Kidney tubule cell (primary cell): ENCODE measurements around the gene ULK1.
A peak's percentile ranks its signal among the peaks of the same experiment; 100 is the strongest.
"Not testable (repeated sequence)": the region's sequence is repeated elsewhere in the genome, so short reads cannot be mapped to it uniquely, and the experiment has no call there.

Experiments
- DNase-seq: peaks from one replicate; pipeline ENCODE4 v3.0.0-alpha.2; 2018; ENCODE audit warnings: low spot score

ULK1 gene

DNA sequence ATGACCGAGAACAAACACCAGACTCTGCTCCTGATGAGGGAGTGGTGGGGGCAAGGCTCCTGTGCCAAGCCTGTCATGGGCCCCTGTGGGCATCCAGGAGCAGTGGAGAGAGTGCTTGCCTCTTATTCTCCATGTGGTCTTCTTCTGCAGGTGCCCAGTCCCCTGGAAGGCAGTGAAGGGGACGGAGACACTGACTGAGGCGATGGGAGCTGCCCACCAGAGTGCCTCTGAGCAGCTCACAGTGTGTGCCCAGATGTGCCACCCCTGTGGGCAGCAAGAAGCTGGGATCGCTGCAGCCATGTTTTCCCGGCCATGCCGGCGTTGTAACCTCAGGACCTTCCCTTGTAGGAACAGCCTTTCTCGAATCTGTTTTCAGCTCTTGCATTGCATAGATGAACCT lies 49.0 kb downstream of the ULK1 start:
- no peak for DNase-seq

GRCh38 chr12:131943876-131944275 lies 49.5 kb downstream of the ULK1 start:
- DNase-seq, result no peak

DNA sequence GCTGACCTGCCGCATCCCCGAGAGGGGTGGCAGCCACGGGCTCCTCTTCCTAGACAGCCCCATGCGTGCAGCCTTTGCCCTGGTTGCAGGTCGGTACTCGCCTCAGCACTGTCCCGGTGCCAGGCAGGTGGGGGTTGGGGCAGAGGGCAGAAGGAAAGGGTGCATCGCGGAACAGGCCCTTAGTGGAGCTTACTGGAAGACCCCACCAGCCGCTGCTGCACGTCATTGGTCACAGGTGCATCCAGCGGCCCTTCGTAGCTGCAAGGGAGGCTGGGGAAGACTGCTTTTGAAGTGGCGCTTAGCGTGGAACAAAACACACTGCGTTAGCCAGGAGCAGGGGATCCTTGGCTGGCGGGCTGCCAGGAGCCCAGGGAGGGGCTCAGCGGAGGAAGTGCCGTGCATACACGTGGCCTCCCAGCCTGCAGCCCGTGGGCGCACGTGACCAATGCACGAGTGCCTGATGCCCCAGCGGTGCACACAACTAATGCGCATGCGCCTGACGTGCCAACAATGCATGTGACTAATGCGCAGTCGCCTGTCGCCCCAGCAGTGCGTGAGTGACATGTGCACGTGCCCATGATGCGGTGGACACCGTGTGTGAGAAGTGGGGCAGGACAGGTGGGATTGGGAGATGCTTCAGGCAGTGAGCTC lies 50.3 kb downstream of the ULK1 start:
- no peak for DNase-seq

- no peak for DNase-seq
Measured at GRCh38 chr12:131946757-131947156, 52.3 kb downstream of the ULK1 start.

DNA sequence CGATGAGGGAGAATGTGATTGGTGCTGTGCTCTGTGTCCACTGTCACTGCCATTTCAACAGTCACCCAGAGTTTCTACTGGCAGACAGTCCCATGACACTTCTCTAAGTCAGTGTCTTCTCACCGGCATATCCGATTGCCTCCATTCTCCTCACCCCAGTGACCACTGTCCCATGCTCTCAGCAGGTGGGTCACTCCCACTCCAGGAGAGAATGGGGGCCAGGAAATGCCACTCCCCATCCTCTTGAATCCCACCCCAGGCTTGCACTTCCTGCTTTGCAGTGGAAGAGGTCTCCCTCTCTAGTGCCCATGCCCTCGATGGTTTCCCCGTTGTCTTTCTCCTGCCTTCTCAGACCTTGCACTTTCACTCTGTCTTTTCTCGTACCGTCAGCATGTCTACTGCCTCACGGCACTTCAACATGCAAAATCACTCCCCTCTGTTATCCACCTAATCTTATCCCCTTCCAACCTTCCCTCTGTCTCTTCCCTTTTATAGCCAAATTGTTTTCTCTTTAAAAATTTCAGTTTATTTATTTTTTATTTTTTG lies 53.1 kb downstream of the ULK1 start:
- DNase-seq, result no peak

DNA sequence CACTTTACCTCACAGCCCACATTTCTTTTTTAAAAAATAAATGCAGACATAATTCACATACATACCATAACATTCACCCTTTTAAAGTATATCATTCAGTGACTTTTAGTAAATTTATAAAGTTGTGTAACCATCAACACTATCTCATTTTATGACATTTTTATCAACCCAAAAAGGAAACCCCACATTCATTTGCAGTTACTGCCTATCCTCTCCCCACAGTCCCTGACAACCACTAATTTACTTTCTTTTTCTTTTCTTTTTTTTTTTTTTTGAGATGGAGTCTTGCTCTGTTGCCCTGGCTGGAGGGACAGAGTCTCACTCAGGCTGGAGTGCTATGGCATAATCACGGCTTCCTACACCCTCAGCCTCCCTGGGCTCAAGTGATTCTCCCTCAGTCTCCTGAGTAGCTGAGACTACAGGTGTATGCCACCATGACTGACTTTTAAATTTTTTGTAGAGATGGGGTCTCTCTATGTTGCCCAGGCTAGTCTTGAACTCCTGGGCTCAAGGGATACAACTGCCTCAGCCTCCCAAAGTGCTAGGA lies 53.8 kb downstream of the ULK1 start:
- DNase-seq, result no peak

- not testable (repeated sequence) for DNase-seq
Measured at GRCh38 chr12:131948713-131949430, 54.5 kb downstream of the ULK1 start.

GRCh38 chr12:131949431-131950181 lies 55.2 kb downstream of the ULK1 start, which contains the start of gene EP400:
TSS of gene EP400 (plus strand) at chr12:131949942. CDS start at chr12:131960620, 10,678 bp downstream.
- peak; percentile 93 for DNase-seq

GRCh38 chr12:131950182-131950913 lies 55.9 kb downstream of the ULK1 start:
- DNase-seq, result peak; percentile 29

GRCh38 chr12:131953810-131954209 lies 59.4 kb downstream of the ULK1 start:
- DNase-seq, result not testable (repeated sequence)

DNA sequence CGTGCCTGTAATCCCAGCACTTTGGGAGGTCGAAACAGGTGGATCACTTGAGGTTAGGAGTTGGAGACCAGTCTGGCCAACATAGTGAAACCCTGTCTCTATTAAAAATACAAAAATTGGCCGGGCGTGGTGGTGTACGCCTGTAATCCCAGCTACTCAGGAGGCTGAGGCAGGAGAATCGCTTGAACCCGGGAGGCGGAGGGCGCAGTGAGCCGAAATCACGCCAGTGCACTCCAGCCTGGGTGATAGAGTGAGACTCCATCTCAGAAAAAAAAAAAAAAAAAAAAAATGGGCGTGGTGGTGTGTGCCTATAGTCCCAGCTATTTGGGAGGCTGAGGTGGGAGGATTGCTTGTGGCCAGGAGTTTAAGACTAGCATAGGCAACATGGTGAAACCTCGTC lies 60.0 kb downstream of the ULK1 start:
- DNase-seq, result not testable (repeated sequence)

DNA sequence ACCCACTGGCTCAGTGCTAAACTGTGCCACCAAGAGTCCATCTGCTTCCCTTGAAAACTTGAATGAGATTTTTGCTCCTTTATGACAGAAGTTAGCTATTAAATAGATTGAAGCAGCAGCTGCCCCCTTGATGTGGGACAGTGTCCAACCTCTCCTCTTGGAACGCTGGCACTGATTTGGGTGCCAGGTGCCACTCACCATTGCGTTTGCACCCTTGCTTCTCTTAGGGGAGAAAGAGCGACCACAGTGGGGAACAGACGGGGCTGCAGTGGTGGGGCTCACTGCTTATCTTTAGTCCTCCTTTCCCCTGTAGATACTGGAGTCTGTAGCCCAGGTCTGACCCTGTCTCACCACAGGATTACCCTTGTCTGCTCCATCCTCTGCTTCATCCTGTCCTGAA lies 64.7 kb downstream of the ULK1 start:
- no peak for DNase-seq

GRCh38 chr12:131959641-131960589 lies 65.5 kb downstream of the ULK1 start:
- DNase-seq, result no peak

DNA sequence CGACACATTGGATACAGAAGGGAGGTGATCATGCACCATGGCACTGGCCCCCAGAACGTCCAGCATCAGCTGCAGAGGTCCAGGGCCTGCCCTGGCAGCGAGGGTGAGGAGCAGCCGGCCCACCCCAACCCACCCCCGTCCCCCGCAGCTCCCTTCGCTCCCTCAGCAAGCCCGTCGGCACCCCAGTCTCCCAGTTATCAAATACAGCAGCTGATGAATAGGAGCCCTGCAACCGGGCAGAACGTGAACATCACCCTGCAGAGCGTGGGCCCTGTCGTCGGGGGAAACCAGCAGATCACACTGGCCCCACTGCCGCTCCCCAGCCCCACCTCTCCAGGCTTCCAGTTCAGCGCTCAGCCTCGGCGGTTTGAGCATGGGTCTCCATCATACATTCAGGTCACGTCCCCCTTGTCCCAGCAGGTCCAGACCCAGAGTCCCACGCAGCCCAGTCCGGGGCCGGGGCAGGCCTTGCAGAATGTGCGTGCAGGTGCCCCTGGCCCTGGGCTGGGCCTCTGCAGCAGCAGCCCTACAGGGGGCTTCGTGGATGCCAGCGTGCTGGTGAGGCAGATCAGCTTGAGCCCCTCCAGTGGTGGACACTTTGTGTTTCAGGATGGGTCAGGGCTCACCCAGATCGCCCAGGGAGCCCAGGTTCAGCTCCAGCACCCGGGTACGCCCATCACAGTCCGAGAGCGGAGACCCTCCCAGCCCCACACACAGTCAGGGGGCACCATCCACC lies 66.3 kb downstream of the ULK1 start:
- not testable (repeated sequence) for DNase-seq

DNA sequence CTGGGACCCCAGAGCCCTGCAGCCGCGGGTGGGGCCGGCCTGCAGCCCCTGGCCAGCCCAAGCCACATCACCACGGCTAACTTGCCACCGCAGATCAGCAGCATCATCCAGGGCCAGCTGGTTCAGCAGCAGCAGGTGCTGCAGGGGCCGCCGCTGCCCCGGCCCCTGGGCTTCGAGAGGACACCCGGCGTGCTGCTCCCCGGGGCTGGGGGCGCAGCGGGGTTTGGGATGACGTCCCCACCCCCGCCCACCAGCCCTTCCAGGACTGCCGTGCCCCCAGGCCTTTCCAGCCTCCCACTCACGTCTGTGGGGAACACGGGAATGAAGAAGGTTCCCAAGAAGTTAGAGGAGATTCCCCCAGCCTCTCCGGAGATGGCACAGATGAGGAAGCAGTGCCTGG lies 66.9 kb downstream of the ULK1 start:
- DNase-seq, result not testable (repeated sequence)

GRCh38 chr12:131962069-131962468 lies 67.6 kb downstream of the ULK1 start:
- no peak for DNase-seq

DNA sequence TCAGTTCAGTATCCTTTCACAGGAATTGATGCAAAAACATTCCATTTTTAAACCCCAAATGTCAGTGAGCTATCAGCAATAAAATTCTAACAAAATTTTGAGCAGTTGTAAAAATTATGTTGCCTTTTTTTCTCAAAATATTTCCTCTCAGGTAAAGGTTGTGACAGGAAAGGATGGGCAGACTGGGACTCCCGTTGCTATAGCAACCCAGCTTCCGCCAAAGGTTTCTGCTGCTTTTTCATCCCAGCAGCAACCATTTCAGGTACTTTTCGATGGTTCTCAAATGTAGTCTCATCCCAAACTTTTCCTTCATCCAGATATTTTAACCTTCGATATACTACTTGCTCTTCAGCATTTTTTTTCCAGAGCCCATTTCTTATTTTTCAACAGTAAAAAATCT lies 69.0 kb downstream of the ULK1 start:
- DNase-seq, result no peak

- no peak for DNase-seq
Measured at GRCh38 chr12:131965073-131965472, 70.7 kb downstream of the ULK1 start.

DNA sequence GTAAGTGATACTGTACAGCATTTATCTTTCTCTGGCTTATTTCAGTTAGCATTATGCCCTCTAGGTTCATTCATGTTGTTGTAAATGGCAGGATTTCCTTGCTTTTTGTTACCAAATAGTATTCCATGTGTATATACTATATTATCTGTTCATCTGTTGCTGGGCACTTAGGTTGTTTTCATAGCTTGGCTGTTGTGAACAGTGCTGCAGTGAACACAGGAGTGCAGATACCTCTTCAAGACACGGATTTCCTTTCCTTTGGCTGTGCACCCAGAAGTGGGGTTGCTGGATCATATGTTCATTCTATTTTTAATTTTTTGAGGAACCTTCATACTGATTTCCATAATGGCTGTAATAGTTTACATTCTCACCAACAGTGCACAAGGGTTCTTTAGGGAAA lies 76.8 kb downstream of the ULK1 start:
- no peak for DNase-seq
